Vagina (tissue), 2 donors: ENCODE measurements around the gene FAM3B. TPM values are rescaled to one million over a fixed set of nuclear protein-coding genes. Genes with fewer than 3 reads are reported as not detected.

ENCODE experiments used
- DNase-seq, 2 donors: peaks; one replicate each; pipeline ENCODE4 v3.0.0-alpha.2; 2017; ENCODE audit errors: extremely low spot score in 2 of 2
- H3K27ac ChIP-seq: fragments of 200-600 bp; sonication (generic); one replicate; pipeline ENCODE4 v1.5.1; 2019
- H3K27me3 ChIP-seq: fragments of 200-600 bp; sonication (generic); one replicate; pipeline ENCODE4 v1.5.1; 2019
- H3K36me3 ChIP-seq, 2 donors: fragments of 200-600 bp; sonication (generic); one replicate each; pipeline ENCODE4 v1.5.1; 2017 to 2019
- H3K4me1 ChIP-seq: fragments of 200-600 bp; sonication (generic); one replicate; pipeline ENCODE4 v1.5.1; 2019
- H3K4me3 ChIP-seq, 2 donors: fragments of 200-600 bp; sonication (generic); 1 replicate in 1 of 2; 2 replicates in 1 of 2; pipeline ENCODE4 v1.5.1; 2016 to 2019
- H3K9me3 ChIP-seq: fragments of 200-600 bp; sonication (generic); one replicate; pipeline ENCODE4 v1.5.1; 2019
- POLR2A ChIP-seq, 2 donors: fragments of 450-650 bp; IDR thresholded peaks; one replicate each; pipeline ENCODE4 v1.6.1; 2017; ENCODE audit warnings: antibody characterized with exemption in 2 of 2, mild to moderate bottlenecking in 2 of 2, moderate library complexity in 2 of 2
- POLR2AphosphoS5 ChIP-seq, 2 donors: sonication (generic); formaldehyde crosslinking; IDR thresholded peaks; one replicate each; pipeline ENCODE4 v1.9.0; 2017; ENCODE audit warnings: antibody characterized with exemption in 2 of 2, mild to moderate bottlenecking in 2 of 2, low read depth in 1 of 2; ENCODE audit not compliant: insufficient read depth in 1 of 2
- intact Hi-C: fragments of 100-400 bp; cut with DNase I; formaldehyde crosslinking; loops from one replicate; pipeline ENCODE4 v1.15.1; 2023
- total RNA-seq: library from RNA; depleted of rRNA; stranded (reverse); fragments of >200 nt; gene quantifications from one replicate; pipeline ENCODE4 v1.2.3, GENCODE V29; 2016
- TF ChIP-seq, protein P1 (sequence below), 3 experiments: fragments of 450-650 bp in 2 of 3; fragments of 200-600 bp in 1 of 3; sonication (generic) in 1 of 3; IDR thresholded peaks; one replicate each; pipeline ENCODE4 v1.5.1; 2017 to 2019; ENCODE audit warnings: antibody characterized with exemption in 3 of 3, mild to moderate bottlenecking in 2 of 3, moderate library complexity in 2 of 3

Gene FAM3B
- total RNA-seq, 1 donor from 2014 or later: 2.9 TPM

DNA sequence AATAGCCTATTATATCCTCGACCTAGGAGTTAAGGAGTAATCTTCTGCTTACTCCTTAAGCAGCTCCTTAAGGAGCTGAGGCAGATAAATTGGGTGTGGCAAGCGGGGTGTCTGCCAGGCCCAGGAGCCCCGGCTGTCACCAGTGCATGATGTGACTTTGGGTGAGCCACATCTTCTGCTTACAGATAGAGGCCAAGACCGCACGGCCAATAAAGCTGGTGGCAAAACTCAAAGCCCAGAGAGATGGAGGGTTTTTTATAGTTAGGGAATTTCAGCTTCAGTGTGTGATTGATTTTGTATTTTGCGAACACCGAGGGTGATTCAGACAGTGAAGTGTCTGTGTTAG, 55.1 kb downstream of the FAM3B start:
- DNase-seq: no peak
- Histone ChIP-seq H3K9me3 (no peaks in the 10 kb centered on the region), H3K27ac (no peak overlapping the region), H3K4me1 (peaks cover 22% of the 10 kb centered on the region), H3K36me3 (no peaks in the 10 kb centered on the region), H3K4me3 (no peak overlapping the region), H3K27me3 (no peaks in the 10 kb centered on the region)
- intact Hi-C loops: no loop called here
- TF ChIP-seq POLR2AphosphoS5 (IDR thresholded peaks at IDR 0.05; ENCODE audit: insufficient read depth in 1 of 2, low read depth in 1 of 2): no peak
- TF ChIP-seq POLR2A (IDR thresholded peaks at IDR 0.05): no peak
- TF ChIP-seq, protein P1, sequence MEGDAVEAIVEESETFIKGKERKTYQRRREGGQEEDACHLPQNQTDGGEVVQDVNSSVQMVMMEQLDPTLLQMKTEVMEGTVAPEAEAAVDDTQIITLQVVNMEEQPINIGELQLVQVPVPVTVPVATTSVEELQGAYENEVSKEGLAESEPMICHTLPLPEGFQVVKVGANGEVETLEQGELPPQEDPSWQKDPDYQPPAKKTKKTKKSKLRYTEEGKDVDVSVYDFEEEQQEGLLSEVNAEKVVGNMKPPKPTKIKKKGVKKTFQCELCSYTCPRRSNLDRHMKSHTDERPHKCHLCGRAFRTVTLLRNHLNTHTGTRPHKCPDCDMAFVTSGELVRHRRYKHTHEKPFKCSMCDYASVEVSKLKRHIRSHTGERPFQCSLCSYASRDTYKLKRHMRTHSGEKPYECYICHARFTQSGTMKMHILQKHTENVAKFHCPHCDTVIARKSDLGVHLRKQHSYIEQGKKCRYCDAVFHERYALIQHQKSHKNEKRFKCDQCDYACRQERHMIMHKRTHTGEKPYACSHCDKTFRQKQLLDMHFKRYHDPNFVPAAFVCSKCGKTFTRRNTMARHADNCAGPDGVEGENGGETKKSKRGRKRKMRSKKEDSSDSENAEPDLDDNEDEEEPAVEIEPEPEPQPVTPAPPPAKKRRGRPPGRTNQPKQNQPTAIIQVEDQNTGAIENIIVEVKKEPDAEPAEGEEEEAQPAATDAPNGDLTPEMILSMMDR (IDR thresholded peaks at IDR 0.05): no peak

DNA sequence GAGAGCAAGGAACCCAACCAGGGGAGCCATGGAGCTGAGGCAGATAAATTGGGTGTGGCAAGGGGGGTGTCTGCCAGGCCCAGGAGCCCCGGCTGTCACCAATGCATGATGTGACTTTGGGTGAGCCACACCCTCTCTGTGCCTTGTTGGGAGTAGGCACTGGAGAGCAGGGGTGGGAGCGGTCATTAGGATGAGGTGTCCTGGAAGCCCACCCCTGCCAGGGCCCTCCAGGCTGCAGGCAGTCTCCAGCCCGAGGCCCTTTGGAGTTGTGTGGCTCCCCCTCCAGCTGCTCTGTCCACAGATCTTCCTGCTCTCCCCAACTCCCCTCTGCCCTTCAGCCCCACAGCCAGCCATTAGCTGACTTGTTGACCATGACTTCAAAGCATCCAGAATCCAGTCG, 56.7 kb downstream of the FAM3B start:
- intact Hi-C loops: no loop called here
- Histone ChIP-seq H3K4me1 (peaks cover 22% of the 10 kb centered on the region), H3K9me3 (no peaks in the 10 kb centered on the region), H3K27me3 (no peaks in the 10 kb centered on the region), H3K27ac (no peak overlapping the region), H3K36me3 (no peaks in the 10 kb centered on the region), H3K4me3 (no peak overlapping the region)
- no peak for DNase-seq
- no peak for TF ChIP-seq POLR2A (IDR thresholded peaks at IDR 0.05)
- TF ChIP-seq, protein P1 (IDR thresholded peaks at IDR 0.05): no peak
- TF ChIP-seq POLR2AphosphoS5 (IDR thresholded peaks at IDR 0.05; ENCODE audit: insufficient read depth in 1 of 2, low read depth in 1 of 2): no peak

DNA sequence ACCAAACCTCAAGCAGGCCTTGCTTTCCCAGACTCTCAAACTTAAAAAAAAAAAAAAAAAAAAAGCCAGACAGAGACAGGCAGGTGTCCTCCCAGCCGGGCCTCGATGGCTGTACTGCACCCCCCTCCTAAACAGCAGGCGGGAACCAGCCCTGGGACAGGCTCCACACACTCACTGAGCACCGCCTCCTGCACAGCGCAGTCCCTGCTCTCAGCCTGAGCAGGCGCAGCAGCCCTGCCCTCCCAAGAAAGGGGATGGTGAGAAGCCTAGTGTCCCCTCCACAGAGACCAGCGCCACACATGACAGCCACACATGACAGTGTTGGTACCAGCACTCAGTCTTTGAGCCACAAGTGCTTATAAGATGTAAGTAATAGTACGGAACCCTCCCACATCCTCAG, 57.2 kb downstream of the FAM3B start:
- no peak for DNase-seq
- Histone ChIP-seq H3K4me1 (peaks cover 20% of the 10 kb centered on the region), H3K27me3 (no peaks in the 10 kb centered on the region), H3K36me3 (peaks cover 0 to 2% of the 10 kb centered on the region in 2 donors), H3K4me3 (no peak overlapping the region), H3K27ac (no peak overlapping the region), H3K9me3 (no peaks in the 10 kb centered on the region)
- intact Hi-C loops: no loop called here
- TF ChIP-seq POLR2A (IDR thresholded peaks at IDR 0.05): no peak

DNA sequence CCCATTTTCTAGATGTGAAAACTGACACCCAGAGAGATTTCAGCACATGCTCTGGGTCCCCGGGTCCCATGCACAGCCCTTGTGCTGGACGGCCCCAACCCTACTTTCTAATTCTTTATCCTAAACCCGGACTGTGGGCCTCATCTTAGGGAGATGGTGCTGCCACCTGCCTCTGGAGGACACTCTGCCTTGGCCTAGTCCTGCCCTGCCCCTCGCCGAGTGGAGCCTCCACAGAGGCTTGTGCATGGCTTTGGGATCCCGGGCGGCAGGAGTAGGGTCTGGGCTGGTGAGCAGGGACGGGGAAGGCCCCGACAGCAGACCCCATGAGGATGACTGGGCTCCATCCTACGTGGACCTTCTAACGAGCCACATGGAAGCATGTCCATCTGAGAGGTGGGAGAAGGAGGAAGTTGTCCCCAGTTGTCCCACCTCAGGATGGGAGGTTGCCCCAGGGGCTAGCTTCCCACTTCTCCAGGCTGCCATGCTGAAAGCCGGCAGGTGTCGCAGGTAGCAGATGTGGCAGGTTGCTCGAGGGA, 57.6 kb downstream of the FAM3B start:
- intact Hi-C loops: no loop called here
- Histone ChIP-seq H3K27me3 (no peaks in the 10 kb centered on the region), H3K9me3 (no peaks in the 10 kb centered on the region), H3K36me3 (peaks cover 0 to 6% of the 10 kb centered on the region in 2 donors), H3K4me1 (peaks cover 15% of the 10 kb centered on the region), H3K27ac (no peak overlapping the region), H3K4me3 (no peak overlapping the region)
- no peak for DNase-seq
- TF ChIP-seq, protein P1 (IDR thresholded peaks at IDR 0.05): no peak
- TF ChIP-seq POLR2A (IDR thresholded peaks at IDR 0.05) (no peak), POLR2AphosphoS5 (IDR thresholded peaks at IDR 0.05; ENCODE audit: insufficient read depth in 1 of 2, low read depth in 1 of 2) (no peak)

DNA sequence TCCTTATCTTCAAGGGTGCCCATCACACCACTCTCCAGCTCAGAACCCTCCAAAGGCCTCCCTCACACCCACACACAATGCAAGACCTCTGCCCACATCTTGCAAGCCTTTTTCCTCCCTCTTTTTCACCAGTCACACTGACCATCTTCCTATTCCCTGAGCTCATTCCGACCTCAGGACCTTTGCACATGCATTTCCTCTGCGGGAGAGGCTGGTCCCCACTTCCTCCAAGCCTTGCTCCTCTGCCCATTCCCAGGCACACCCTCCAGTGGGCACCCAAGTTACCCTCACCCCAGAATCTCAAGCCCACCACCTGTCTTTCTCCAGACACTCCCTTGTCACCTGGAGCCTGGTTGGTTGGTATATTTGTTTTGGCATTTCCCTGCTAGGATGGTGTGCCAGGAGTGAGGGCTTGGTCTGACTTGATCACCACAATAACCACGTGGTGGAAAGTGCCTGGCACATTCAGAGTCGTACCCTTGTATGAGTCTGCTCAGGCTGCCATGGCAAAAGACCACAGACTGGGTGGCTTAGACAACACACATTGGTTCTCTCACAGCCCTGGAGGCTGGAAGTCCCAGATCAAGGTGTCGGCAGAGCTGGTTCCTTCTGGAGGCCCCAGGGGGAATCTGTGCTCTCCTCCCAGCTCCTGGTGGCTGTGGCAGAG, 58.4 kb downstream of the FAM3B start:
- H3K27ac ChIP-seq: no peak overlapping the region
- TF ChIP-seq POLR2AphosphoS5 (IDR thresholded peaks at IDR 0.05; ENCODE audit: insufficient read depth in 1 of 2, low read depth in 1 of 2): no peak
- no peak for TF ChIP-seq POLR2A (IDR thresholded peaks at IDR 0.05)
- TF ChIP-seq, protein P1 (IDR thresholded peaks at IDR 0.05): no peak
- no peaks in the 10 kb centered on the region for H3K9me3 ChIP-seq
- H3K27me3 ChIP-seq: no peaks in the 10 kb centered on the region
- H3K4me1 ChIP-seq: peaks cover 8% of the 10 kb centered on the region
- DNase-seq: no peak
- H3K4me3 ChIP-seq: no peak overlapping the region
- intact Hi-C loops: no loop called here
- H3K36me3 ChIP-seq: peaks cover 0 to 11% of the 10 kb centered on the region in 2 donors
